Non-pigmented ciliary epithelial cell (primary cell): ENCODE data around the gene NGEF.

Source experiments
- DNase-seq: peaks from one replicate; pipeline ENCODE4 v3.0.0-alpha.2; 2010; ENCODE audit warnings: low read depth

Gene NGEF

DNA sequence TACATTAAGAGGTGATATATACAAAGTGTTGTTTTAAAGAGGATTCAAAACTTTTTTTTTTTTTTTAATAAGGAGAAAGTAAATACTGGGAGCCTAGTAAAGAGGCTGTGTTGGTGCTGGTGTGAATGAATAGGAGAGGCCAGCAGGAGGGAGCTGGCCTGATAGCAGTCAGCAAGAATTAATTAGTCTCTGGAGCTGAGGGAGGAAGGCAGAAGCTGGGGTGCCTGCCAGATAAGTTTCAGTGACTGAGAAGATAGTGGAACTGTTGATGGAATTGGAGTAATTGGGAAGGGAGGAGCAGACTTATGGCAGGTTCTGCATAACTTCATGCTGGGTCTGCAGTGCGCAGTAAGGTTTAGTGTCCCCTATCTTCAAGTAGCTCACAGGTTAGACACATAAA lies 179.2 kb downstream of the NGEF start:
- DNase-seq = no peak

DNA sequence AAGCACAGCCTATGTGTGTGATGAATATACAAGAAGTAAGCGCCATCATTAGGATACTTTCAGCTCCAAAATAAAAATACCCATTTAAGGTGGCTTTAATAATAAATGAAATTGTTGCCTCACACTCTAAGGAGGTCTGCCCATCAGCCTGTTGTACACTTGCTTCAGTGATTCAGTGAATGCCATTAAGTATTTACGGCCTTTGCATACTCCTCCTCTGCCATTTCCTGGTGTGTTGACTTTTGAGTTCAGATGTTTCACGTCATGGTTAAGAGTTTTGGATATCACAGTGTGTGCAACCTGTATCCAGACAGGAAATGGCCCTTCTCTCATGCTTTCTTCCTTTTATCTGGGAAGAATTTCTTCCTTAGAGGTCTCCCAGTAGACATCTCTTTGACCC lies 181.6 kb downstream of the NGEF start:
- DNase-seq = no peak

DNA sequence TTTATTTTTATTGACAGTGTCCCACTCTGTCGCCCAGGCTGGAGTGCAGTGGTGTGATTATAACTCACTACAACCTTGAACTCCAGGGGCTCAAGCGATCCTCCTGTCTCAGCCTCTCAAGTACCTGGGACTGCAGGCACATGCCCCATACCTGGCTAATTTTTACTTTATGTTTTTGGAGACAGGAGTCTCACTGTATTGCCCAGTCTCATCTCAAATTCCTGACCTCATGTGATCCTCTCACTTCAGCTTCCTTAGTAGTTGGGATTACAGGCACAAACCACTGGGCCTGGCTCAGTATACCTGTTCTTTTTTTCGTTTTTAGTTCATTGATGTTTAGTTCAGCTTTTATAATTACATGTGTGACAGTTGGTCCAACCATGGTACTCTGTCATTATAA lies 183.1 kb downstream of the NGEF start:
- DNase-seq = no peak
